Measurements from ENCODE around the gene PRRG2.

GRCh38 chr19:49552749-49553148 lies 28.4 kb upstream of the PRRG2 start:
- TF ChIP-seq POLR2A (IDR thresholded peaks at IDR 0.05; ENCODE audit: low read length): no peak
- no peak for TF ChIP-seq GATA1 (IDR thresholded peaks at IDR 0.05; ENCODE audit: low read depth, low read length)
